H1 (cell line): ENCODE data around the gene TP53BP2. TPM values are rescaled to one million over a fixed set of nuclear protein-coding genes. Genes with fewer than 3 reads are reported as not detected.

Experiments
- CTCF ChIA-PET: fragments of 300-600 bp; sonication (Branson Sonifier 250); formaldehyde crosslinking; loops from one replicate; lab custom pipeline; 2021; ENCODE audit not compliant: partially characterized antibody; lab: Charles Lee
- POLR2A ChIA-PET: fragments of 300-600 bp; sonication (Branson Sonifier 250); formaldehyde crosslinking; loops from one replicate; lab custom pipeline; 2021; ENCODE audit warnings: inconsistent platforms; ENCODE audit not compliant: partially characterized antibody; lab: Charles Lee
- DNase-seq, 2 experiments: peaks; one replicate each; pipeline versions ENCODE4 v3.0.0 to v3.0.0-alpha.2; 2010 to 2022; ENCODE audit warnings: low spot score in 2 of 2, low read depth in 1 of 2, mixed read lengths in 1 of 2
- FAIRE-seq: peaks from 2 replicates; lab custom pipeline; 2011; peaks lifted over from hg19 to GRCh38; lab: Jason Lieb, UNC
- H2AFZ ChIP-seq: 2 replicates; pipeline ENCODE4 v1.8.1; 2012; ENCODE audit warnings: low read length, inconsistent platforms
- H2AK5ac ChIP-seq: 2 replicates; pipeline ENCODE4 v1.6.1; 2013; ENCODE audit warnings: low read depth, low read length
- H2BK120ac ChIP-seq: replicated peaks from 2 replicates; pipeline ENCODE3; 2013; ENCODE audit warnings: low read depth, low read length, inconsistent platforms
- H2BK12ac ChIP-seq: 2 replicates; pipeline ENCODE4 v1.6.1; 2013; ENCODE audit warnings: low read depth, low read length
- H2BK15ac ChIP-seq: 2 replicates; pipeline ENCODE4 v1.6.1; 2013; ENCODE audit warnings: low read length
- H2BK20ac ChIP-seq: 2 replicates; pipeline ENCODE4 v1.6.1; 2013; ENCODE audit warnings: low read length
- H2BK5ac ChIP-seq: 2 replicates; pipeline ENCODE4 v1.6.1; 2013; ENCODE audit warnings: low read depth, low read length
- H3K14ac ChIP-seq: 2 replicates; pipeline ENCODE4 v1.6.1; 2013; ENCODE audit warnings: inconsistent platforms; ENCODE audit not compliant: insufficient read length
- H3K18ac ChIP-seq: 2 replicates; pipeline ENCODE4 v1.6.1; 2013; ENCODE audit warnings: low read length; ENCODE audit errors: extremely low read depth
- H3K23ac ChIP-seq: 2 replicates; pipeline ENCODE4 v1.6.1; 2013; ENCODE audit warnings: inconsistent platforms; ENCODE audit not compliant: insufficient read length
- H3K23me2 ChIP-seq: 2 replicates; pipeline ENCODE4 v1.6.1; 2013; ENCODE audit warnings: low read depth, low read length
- H3K27ac ChIP-seq: 2 replicates; pipeline ENCODE4 v1.6.1; 2011; ENCODE audit warnings: low read depth, low read length, inconsistent platforms
- H3K27me3 ChIP-seq, 4 experiments: replicated peaks in 1 of 4; 1 replicate in 1 of 4; 2 replicates in 3 of 4; pipeline versions ENCODE4 v1.6.1 to v1.8.1; 2011 to 2013; ENCODE audit warnings: low read length in 3 of 4, mild to moderate bottlenecking in 3 of 4, inconsistent platforms in 2 of 4, mixed read lengths in 2 of 4, moderate library complexity in 1 of 4; ENCODE audit not compliant: control insufficient read depth in 3 of 4, insufficient read depth in 3 of 4; ENCODE audit errors: extremely low read depth in 1 of 4
- H3K36me3 ChIP-seq, 4 experiments: 2 replicates each; pipeline versions ENCODE4 v1.6.1 to v1.8.1; 2011 to 2013; ENCODE audit warnings: mild to moderate bottlenecking in 4 of 4, low read length in 3 of 4, moderate library complexity in 2 of 4, control low read depth in 1 of 4, inconsistent platforms in 1 of 4; ENCODE audit not compliant: insufficient read depth in 4 of 4, control insufficient read depth in 2 of 4
- H3K4ac ChIP-seq: replicated peaks from 2 replicates; pipeline ENCODE3; 2013; ENCODE audit warnings: low read length, low read depth, mixed read lengths, inconsistent platforms; ENCODE audit not compliant: insufficient read length
- H3K4me1 ChIP-seq, 4 experiments: replicated peaks in 1 of 4; 1 replicate in 1 of 4; 2 replicates in 3 of 4; pipeline versions ENCODE4 v1.6.1 to v1.8.1; 2011 to 2013; ENCODE audit warnings: low read length in 3 of 4, inconsistent platforms in 2 of 4, mixed read lengths in 1 of 4; ENCODE audit not compliant: insufficient read depth in 4 of 4, control insufficient read depth in 3 of 4
- H3K4me2 ChIP-seq, 2 experiments: 2 replicates each; pipeline versions ENCODE4 v1.6.1 to v1.8.1; 2011 to 2013; ENCODE audit warnings: low read depth in 2 of 2, low read length in 2 of 2, control low read depth in 1 of 2, inconsistent platforms in 1 of 2, mild to moderate bottlenecking in 1 of 2; ENCODE audit not compliant: insufficient read depth in 1 of 2
- H3K4me3 ChIP-seq, 4 experiments: fragments of 200-600, 300-600 bp in 1 of 4; sonication (generic), shearing (Covaris generic), sonication (Bioruptor Twin) in 1 of 4; 2 replicates each; pipeline versions ENCODE4 v1.5.1 to v1.8.1; 2011 to 2016; ENCODE audit warnings: low read length in 4 of 4, low read depth in 3 of 4, control low read depth in 2 of 4, inconsistent platforms in 2 of 4, mild to moderate bottlenecking in 2 of 4, mixed read lengths in 1 of 4, moderate library complexity in 1 of 4; ENCODE audit not compliant: insufficient read depth in 2 of 4; ENCODE audit errors: extremely low read depth in 1 of 4
- H3K56ac ChIP-seq: replicated peaks from 2 replicates; pipeline ENCODE3; 2013; ENCODE audit warnings: low read depth, mild to moderate bottlenecking, mixed read lengths, low read length, inconsistent platforms; ENCODE audit not compliant: insufficient read length
- H3K79me1 ChIP-seq: 2 replicates; pipeline ENCODE4 v1.6.1; 2013; ENCODE audit warnings: low read depth, low read length, control low read depth
- H3K79me2 ChIP-seq, 2 experiments: 2 replicates each; pipeline versions ENCODE4 v1.6.1 to v1.8.1; 2012 to 2013; ENCODE audit warnings: low read length in 2 of 2, mild to moderate bottlenecking in 2 of 2, inconsistent platforms in 1 of 2; ENCODE audit not compliant: insufficient read depth in 2 of 2, control insufficient read depth in 1 of 2
- H3K9ac ChIP-seq, 4 experiments: replicated peaks in 1 of 4; 1 replicate in 1 of 4; 2 replicates in 3 of 4; pipeline versions ENCODE4 v1.6.1 to v1.8.1; 2011 to 2013; ENCODE audit warnings: low read depth in 3 of 4, low read length in 3 of 4, control low read depth in 2 of 4, mild to moderate bottlenecking in 2 of 4, moderate library complexity in 2 of 4, inconsistent platforms in 1 of 4; ENCODE audit errors: extremely low read depth in 1 of 4
- H3K9me3 ChIP-seq, 2 experiments: 2 replicates each; pipeline versions ENCODE4 v1.6.1 to v1.8.1; 2012 to 2013; ENCODE audit warnings: mild to moderate bottlenecking in 2 of 2, moderate library complexity in 2 of 2, control low read depth in 1 of 2, inconsistent platforms in 1 of 2, low read depth in 1 of 2, low read length in 1 of 2, mixed read lengths in 1 of 2; ENCODE audit not compliant: insufficient read depth in 2 of 2
- H4K20me1 ChIP-seq, 2 experiments: replicated peaks in 1 of 2; 2 replicates each; pipeline versions ENCODE3 to v1.8.1; 2011 to 2013; ENCODE audit warnings: inconsistent platforms in 2 of 2, low read length in 2 of 2, mild to moderate bottlenecking in 1 of 2; ENCODE audit not compliant: insufficient read depth in 2 of 2, control insufficient read depth in 1 of 2
- H4K5ac ChIP-seq: 2 replicates; pipeline ENCODE4 v1.6.1; 2013; ENCODE audit warnings: low read length, low read depth, mixed read lengths, inconsistent platforms; ENCODE audit not compliant: insufficient read length
- H4K8ac ChIP-seq: 2 replicates; pipeline ENCODE4 v1.8.0; 2013; ENCODE audit warnings: mild to moderate bottlenecking, moderate library complexity, low read length, inconsistent platforms; ENCODE audit not compliant: insufficient read depth; ENCODE audit errors: extremely low read depth
- H4K91ac ChIP-seq: replicated peaks from 2 replicates; pipeline ENCODE3; 2013; ENCODE audit warnings: low read length, mixed read lengths, inconsistent platforms; ENCODE audit not compliant: insufficient read length
- BCL11A ChIP-seq, 2 experiments: IDR thresholded peaks; one replicate each; pipeline ENCODE4 v1.6.1; 2011; ENCODE audit warnings: low read depth in 2 of 2, low read length in 2 of 2, mild to moderate bottlenecking in 2 of 2
- BRCA1 ChIP-seq: IDR thresholded peaks from 2 replicates; pipeline ENCODE4 v1.6.1; 2012; ENCODE audit warnings: low read depth, low read length, improper control_type of control experiment
- CBX5 ChIP-seq: fragments of 300-800, 300-1000 bp; sonication (generic); IDR thresholded peaks from 2 replicates; pipeline ENCODE4 v1.7.1; 2016; ENCODE audit warnings: antibody characterized with exemption, low read length, low read depth
- CEBPB ChIP-seq: IDR thresholded peaks from 2 replicates; pipeline ENCODE4 v1.6.1; 2012; ENCODE audit warnings: low read depth, low read length
- CHD1 ChIP-seq: IDR thresholded peaks from 2 replicates; pipeline ENCODE4 v1.6.1; 2012; ENCODE audit warnings: low read depth, low read length, improper control_type of control experiment
- CHD2 ChIP-seq: IDR thresholded peaks from 2 replicates; pipeline ENCODE4 v1.6.1; 2012; ENCODE audit warnings: low read length, improper control_type of control experiment
- RAD21 ChIP-seq, 2 experiments: IDR thresholded peaks in 1 of 2; conservative IDR thresholded peaks in 1 of 2; 2 replicates each; pipeline ENCODE4 v1.6.1; 2011; ENCODE audit warnings: low read depth in 2 of 2, low read length in 2 of 2, improper control_type of control experiment in 1 of 2, inconsistent platforms in 1 of 2, mild to moderate bottlenecking in 1 of 2, moderate library complexity in 1 of 2
- RFX5 ChIP-seq: IDR thresholded peaks from 2 replicates; pipeline ENCODE4 v1.6.1; 2011; ENCODE audit warnings: low read depth, low read length, improper control_type of control experiment, borderline replicate concordance
- RXRA ChIP-seq: IDR thresholded peaks from 2 replicates; pipeline ENCODE4 v1.6.1; 2011; ENCODE audit warnings: low read depth, mild to moderate bottlenecking, low read length, moderate library complexity; ENCODE audit not compliant: insufficient read depth
- SAP30 ChIP-seq: fragments of 300-600 bp; sonication (generic); IDR thresholded peaks from 2 replicates; pipeline ENCODE4 v1.7.1; 2012; ENCODE audit warnings: low read length, moderate library complexity, mild to moderate bottlenecking, inconsistent platforms; ENCODE audit not compliant: insufficient read depth, insufficient replicate concordance
- SIRT6 ChIP-seq: IDR thresholded peaks from one replicate; pipeline ENCODE4 v1.7.1; 2012; ENCODE audit warnings: low read length, inconsistent platforms
- TEAD4 ChIP-seq: IDR thresholded peaks from 2 replicates; pipeline ENCODE4 v1.6.1; 2012; ENCODE audit warnings: low read depth, low read length, inconsistent platforms, mixed read lengths
- USF2 ChIP-seq: IDR thresholded peaks from 2 replicates; pipeline ENCODE4 v1.6.1; 2011; ENCODE audit warnings: low read length, improper control_type of control experiment
- WGBS, 2 experiments: shearing (Covaris generic) in 1 of 2; methylation state at CpG; one replicate each; pipeline versions ENCODE4 v1.1.6 to v1.1.7; 2013 to 2015; ENCODE audit warnings: low lambda C conversion rate in 2 of 2, mixed read lengths in 2 of 2, inconsistent platforms in 1 of 2, low coverage in 1 of 2, missing lambda C conversion rate in 1 of 2; ENCODE audit not compliant: insufficient replicate concordance in 2 of 2, insufficient coverage in 1 of 2, insufficient read length in 1 of 2; ENCODE audit errors: extremely low coverage in 1 of 2, missing lambda C conversion rate in 1 of 2; 5-methylcytosine and 5-hydroxymethylcytosine counted together
- polyA plus RNA-seq, 7 experiments: library from polyadenylated mRNA; depleted of rRNA in 3 of 7; stranded (reverse) in 5 of 7; unstranded in 2 of 7; fragments of >200 nt in 5 of 7; fragments of 200-250 nt in 2 of 7; gene quantifications; 1 replicate in 5 of 7; 2 replicates in 1 of 7; 4 replicates in 1 of 7; pipeline versions ENCODE4 v1.2.1 to v1.2.3, GENCODE V29; 2011 to 2013; ENCODE audit warnings: missing spikeins in 2 of 7, mixed read lengths in 2 of 7
- total RNA-seq: library from RNA; stranded (reverse); fragmentation: NEBNext Ultra II Directional; extraction: Animal tissue kit (Norgen Biotek cat#: 25700); gene quantifications from 2 replicates; pipeline ENCODE4 v1.2.1, GENCODE V29; 2021

TP53BP2 gene
- total and polyA plus RNA-seq, 2 of the 8 experiments (the other 6 are each of a cell fraction or from before 2014, with no cell fraction given): 18.0 to 38.7 TPM

- Histone ChIP-seq H3K4me1 (peaks cover 0 to 7% (median 2%) of the 10 kb centered on the region in 4 experiments; a peak in 5 of 7 replicates), H3K9ac (no peak overlapping the region), H3K27ac (no peak overlapping the region), H4K5ac (no peak overlapping the region), H4K91ac (no peak overlapping the region), H3K4me3 (no peak overlapping the region), H3K18ac (no peak overlapping the region), H4K8ac (no peak overlapping the region), H3K36me3 (peaks cover 0 to 23% (median 5%) of the 10 kb centered on the region in 4 experiments; a peak in 5 of 8 replicates), H3K9me3 (no peaks in the 10 kb centered on the region), H3K79me1 (peaks cover 18% of the 10 kb centered on the region), H3K23ac (no peak overlapping the region), H3K56ac (no peak overlapping the region), H3K23me2 (no peaks in the 10 kb centered on the region; the same call in 1 of the 2 replicates), H3K79me2 (peaks cover 21 to 63% of the 10 kb centered on the region in 2 experiments), H3K27me3 (no peaks in the 10 kb centered on the region), H3K4ac (no peak overlapping the region), H2AFZ (no peak overlapping the region), H2BK12ac (no peak overlapping the region), H2BK15ac (no peak overlapping the region), H2BK120ac (no peak overlapping the region), H2AK5ac (no peak overlapping the region), H2BK5ac (no peak overlapping the region), H4K20me1 (peaks cover 9% of the 10 kb centered on the region in 2 experiments), H3K14ac (no peak overlapping the region), H2BK20ac (no peak overlapping the region), H3K4me2 (no peak overlapping the region)
- ChIA-PET POLR2A (interaction anchor here (2.2 kb wide), 1 partner anchor 25 kb away, joined by 9 read pairs; the partner anchor contains the start of gene TP53BP2), CTCF (interaction anchor here (1.1 to 2.0 kb wide), 4 partner anchors 10 to 69 kb away, joined by 3 to 8 read pairs (median 3); partner anchors contain the start of gene TP53BP2)
- no peak for FAIRE-seq
- DNase-seq: no peak
- WGBS, 2 experiments: 86% methylated on average over 11 of the region's 11 CpGs; no CpG with 5 or more reads in 1 of the 2 experiments
- TF ChIP-seq SAP30: no peak
- no peak for TF ChIP-seq CHD2
- no peak for TF ChIP-seq RXRA
- TF ChIP-seq USF2: no peak
- TF ChIP-seq RFX5: no peak
- TF ChIP-seq BCL11A (IDR thresholded peaks at IDR 0.05; ENCODE audit: low read depth in 2 of 2, low read length in 2 of 2): no peak
- TF ChIP-seq TEAD4: no peak
- TF ChIP-seq CEBPB: no peak
- no peak for TF ChIP-seq CBX5
- no peak for TF ChIP-seq BRCA1
- no peak for TF ChIP-seq CHD1
- TF ChIP-seq RAD21 (IDR thresholded peaks at IDR 0.05 in 1 of 2, conservative IDR thresholded peaks at IDR 0.05 in 1 of 2; ENCODE audit: low read depth in 2 of 2, low read length in 2 of 2): no peak
- TF ChIP-seq SIRT6: no peak
Measured at GRCh38 chr1:223820971-223821370, 24.8 kb downstream of the TP53BP2 start.
